Spleen (tissue), 11 donors: Measurements from ENCODE around the gene STON1. TPM values are rescaled to one million over a fixed set of nuclear protein-coding genes. Genes with fewer than 3 reads are reported as not detected.

Experiments
- DNase-seq: peaks from one replicate; pipeline ENCODE4 v3.0.0-alpha.2; 2020
- H3K27ac ChIP-seq, 8 donors: fragments of 200-600 bp; sonication (generic) in 7 of 8; 1 replicate in 4 of 8; 2 replicates in 4 of 8; pipeline versions ENCODE4 v1.5.0 to v1.8.0; 2016 to 2021; ENCODE audit warnings: inconsistent platforms in 4 of 8, mild to moderate bottlenecking in 4 of 8, moderate library complexity in 1 of 8
- H3K27me3 ChIP-seq, 7 donors: fragments of 200-600 bp; sonication (generic) in 6 of 7; replicated peaks in 1 of 7; 1 replicate in 4 of 7; 2 replicates in 3 of 7; pipeline versions ENCODE4 v1.5.0 to v1.8.0; 2016 to 2021; ENCODE audit warnings: inconsistent platforms in 3 of 7, mild to moderate bottlenecking in 1 of 7
- H3K36me3 ChIP-seq, 6 donors: fragments of 200-600 bp; sonication (generic) in 5 of 6; 1 replicate in 4 of 6; 2 replicates in 2 of 6; pipeline versions ENCODE4 v1.5.0 to v1.8.0; 2016 to 2021; ENCODE audit warnings: inconsistent platforms in 2 of 6
- H3K4me1 ChIP-seq, 6 donors: fragments of 200-600 bp; sonication (generic) in 5 of 6; 1 replicate in 3 of 6; 2 replicates in 3 of 6; pipeline versions ENCODE4 v1.5.0 to v1.8.0; 2016 to 2021; ENCODE audit warnings: inconsistent platforms in 3 of 6
- H3K4me3 ChIP-seq, 8 donors: fragments of 200-600 bp; sonication (generic) in 7 of 8; 1 replicate in 4 of 8; 2 replicates in 4 of 8; pipeline versions ENCODE4 v1.5.0 to v1.8.0; 2016 to 2021; ENCODE audit warnings: inconsistent platforms in 4 of 8, mild to moderate bottlenecking in 4 of 8, moderate library complexity in 2 of 8
- H3K9me3 ChIP-seq, 8 donors: fragments of 200-600 bp; sonication (generic) in 7 of 8; 1 replicate in 4 of 8; 2 replicates in 4 of 8; pipeline versions ENCODE4 v1.5.0 to v1.8.0; 2016 to 2021; ENCODE audit warnings: inconsistent platforms in 4 of 8
- POLR2A ChIP-seq, 3 donors: fragments of 450-650 bp; IDR thresholded peaks; one replicate each; pipeline ENCODE4 v1.5.1; 2017; ENCODE audit warnings: antibody characterized with exemption in 3 of 3, mild to moderate bottlenecking in 1 of 3
- POLR2AphosphoS5 ChIP-seq, 3 donors: sonication (generic); formaldehyde crosslinking; IDR thresholded peaks; one replicate each; pipeline ENCODE4 v1.5.1; 2017; ENCODE audit warnings: antibody characterized with exemption in 3 of 3
- WGBS, 5 donors: extraction: QIAGEN DNeasy Blood & Tissue Kit in 3 of 5; methylation state at CpG; one replicate each; pipeline versions ENCODE4 v1.1.5 to v1.1.7; 2013 to 2018; 5-methylcytosine and 5-hydroxymethylcytosine counted together
- intact Hi-C: fragments of 100-400 bp; cut with DNase I; formaldehyde crosslinking; loops from one replicate; pipeline ENCODE4 v1.15.0; 2023; ENCODE audit warnings: low total_unique reads
- polyA plus RNA-seq, 3 donors: library from polyadenylated mRNA; stranded (reverse); fragments of 200-250 nt; gene quantifications; one replicate each; pipeline ENCODE4 v1.2.1, GENCODE V29; 2013
- total RNA-seq, 7 donors: library from RNA; depleted of rRNA in 3 of 7; stranded (reverse); fragments of >200 nt in 3 of 7; fragmentation: NEBNext Ultra II Directional in 4 of 7; extraction: Animal tissue kit (Norgen Biotek cat#: 25700) in 4 of 7; gene quantifications; one replicate each; pipeline versions ENCODE4 v1.1.0 to v1.2.1, GENCODE V29; 2016 to 2021
- TF ChIP-seq, protein P1 (sequence below), 11 experiments: fragments of 200-600 bp in 7 of 11; fragments of 450-650 bp in 4 of 11; sonication (generic) in 4 of 11; IDR thresholded peaks in 8 of 11; conservative IDR thresholded peaks in 3 of 11; 1 replicate in 7 of 11; 2 replicates in 4 of 11; pipeline versions ENCODE4 v1.4.0 to v1.8.0; 2016 to 2021; ENCODE audit warnings: antibody characterized with exemption in 11 of 11, inconsistent platforms in 4 of 11, mild to moderate bottlenecking in 1 of 11
- donor health status: healthy with polysubstance abuse.
- donor health status: DM: no; HTN: no; CAD: no; lungs with moderate emphysema.
- donor health status: DM: no; HTN: no; CAD: no.
- donor health status: Bipolar disorder and iron deficiency.
- donor health status: healthy.
- donor health status: DM: no; HTN: no; CAD: no.
- donor health status: DM: yes; HTN: yes; CAD: no.

The STON1 gene
- total and polyA plus RNA-seq, 10 donors = 2.1 to 31.0 (median 20.4) TPM

DNA sequence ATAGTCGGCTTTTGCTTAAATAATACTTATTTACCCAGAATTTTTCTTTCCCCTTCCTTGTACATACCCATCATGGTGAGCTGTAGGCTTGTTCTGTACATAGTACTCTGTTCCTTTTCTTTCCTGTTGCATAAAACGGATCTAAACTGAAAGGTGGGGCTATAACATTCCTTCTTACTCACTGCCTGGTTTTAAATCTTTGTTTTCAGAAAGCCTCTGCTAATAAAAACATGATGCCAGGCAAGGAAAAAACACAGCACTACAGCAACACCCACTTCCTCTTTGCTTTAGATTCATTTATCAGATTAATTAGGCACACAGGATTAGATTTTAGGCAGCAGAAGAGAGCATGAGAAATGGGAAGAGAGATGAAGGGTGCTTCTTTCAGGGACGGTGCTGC lies 19.6 kb upstream of the STON1 start:
- H3K27me3 ChIP-seq = no peaks in the 10 kb centered on the region
- no peak for DNase-seq
- H3K27ac ChIP-seq = peak overlapping the region in 6 of 8 donors; percentile 25 to 75 (median 64)
- intact Hi-C loops = no loop called here
- 33 to 86% (median 57%) methylated on average over 3 of the region's 3 CpGs for WGBS, 5 donors
- H3K4me1 ChIP-seq = peaks cover 0 to 34% (median 19%) of the 10 kb centered on the region in 6 donors
- no peak overlapping the region for H3K4me3 ChIP-seq
- TF ChIP-seq POLR2A (IDR thresholded peaks at IDR 0.05) (no peak), POLR2AphosphoS5 (IDR thresholded peaks at IDR 0.05) (no peak)
- TF ChIP-seq, protein P1, sequence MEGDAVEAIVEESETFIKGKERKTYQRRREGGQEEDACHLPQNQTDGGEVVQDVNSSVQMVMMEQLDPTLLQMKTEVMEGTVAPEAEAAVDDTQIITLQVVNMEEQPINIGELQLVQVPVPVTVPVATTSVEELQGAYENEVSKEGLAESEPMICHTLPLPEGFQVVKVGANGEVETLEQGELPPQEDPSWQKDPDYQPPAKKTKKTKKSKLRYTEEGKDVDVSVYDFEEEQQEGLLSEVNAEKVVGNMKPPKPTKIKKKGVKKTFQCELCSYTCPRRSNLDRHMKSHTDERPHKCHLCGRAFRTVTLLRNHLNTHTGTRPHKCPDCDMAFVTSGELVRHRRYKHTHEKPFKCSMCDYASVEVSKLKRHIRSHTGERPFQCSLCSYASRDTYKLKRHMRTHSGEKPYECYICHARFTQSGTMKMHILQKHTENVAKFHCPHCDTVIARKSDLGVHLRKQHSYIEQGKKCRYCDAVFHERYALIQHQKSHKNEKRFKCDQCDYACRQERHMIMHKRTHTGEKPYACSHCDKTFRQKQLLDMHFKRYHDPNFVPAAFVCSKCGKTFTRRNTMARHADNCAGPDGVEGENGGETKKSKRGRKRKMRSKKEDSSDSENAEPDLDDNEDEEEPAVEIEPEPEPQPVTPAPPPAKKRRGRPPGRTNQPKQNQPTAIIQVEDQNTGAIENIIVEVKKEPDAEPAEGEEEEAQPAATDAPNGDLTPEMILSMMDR (IDR thresholded peaks at IDR 0.05 in 8 of 11, conservative IDR thresholded peaks at IDR 0.05 in 3 of 11) = no peak
- H3K9me3 ChIP-seq = no peaks in the 10 kb centered on the region
- H3K36me3 ChIP-seq = peaks cover 3 to 100% (median 66%) of the 10 kb centered on the region in 6 donors

DNA sequence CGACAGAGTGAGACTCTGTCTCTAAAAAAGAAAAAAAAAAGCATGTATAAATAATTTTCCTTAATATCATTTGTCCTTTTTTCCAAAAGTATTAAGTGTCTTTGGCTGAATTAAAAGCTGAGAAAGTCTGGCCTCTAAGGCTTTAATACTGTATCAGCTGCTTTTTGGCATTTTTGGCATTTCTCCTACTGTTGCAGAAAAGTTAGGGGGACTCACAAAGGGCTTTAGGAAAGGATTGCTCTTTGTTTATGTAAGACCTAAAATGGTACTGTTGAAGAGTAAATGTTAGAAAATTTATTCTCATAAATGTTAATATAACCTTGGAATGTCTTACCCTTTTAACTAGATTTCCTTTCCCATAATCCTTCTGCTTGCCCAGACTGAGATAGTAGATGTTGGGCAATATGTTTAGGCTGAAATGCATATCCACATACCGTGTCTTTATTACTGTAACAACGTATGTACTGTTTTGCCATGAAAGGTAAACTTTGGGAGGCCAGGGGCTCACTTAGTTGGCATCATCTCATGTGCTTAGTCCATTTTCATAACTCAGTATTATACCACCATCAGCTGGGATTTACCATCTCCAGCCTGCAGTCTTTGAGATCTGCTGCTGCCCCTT lies 18.0 kb upstream of the STON1 start:
- H3K9me3 ChIP-seq = no peaks in the 10 kb centered on the region
- no peaks in the 10 kb centered on the region for H3K27me3 ChIP-seq
- peaks cover 0 to 34% (median 19%) of the 10 kb centered on the region in 6 donors for H3K4me1 ChIP-seq
- no peak overlapping the region for H3K27ac ChIP-seq
- TF ChIP-seq, protein P1 (IDR thresholded peaks at IDR 0.05 in 8 of 11, conservative IDR thresholded peaks at IDR 0.05 in 3 of 11) = no peak
- no peak for TF ChIP-seq POLR2A (IDR thresholded peaks at IDR 0.05)
- TF ChIP-seq POLR2AphosphoS5 (IDR thresholded peaks at IDR 0.05) = no peak
- H3K4me3 ChIP-seq = no peak overlapping the region
- DNase-seq = no peak
- H3K36me3 ChIP-seq = peaks cover 3 to 100% (median 74%) of the 10 kb centered on the region in 6 donors
- 84 to 90% (median 87%) methylated on average over 3 of the region's 3 CpGs for WGBS, 5 donors
- intact Hi-C loops = no loop called here

DNA sequence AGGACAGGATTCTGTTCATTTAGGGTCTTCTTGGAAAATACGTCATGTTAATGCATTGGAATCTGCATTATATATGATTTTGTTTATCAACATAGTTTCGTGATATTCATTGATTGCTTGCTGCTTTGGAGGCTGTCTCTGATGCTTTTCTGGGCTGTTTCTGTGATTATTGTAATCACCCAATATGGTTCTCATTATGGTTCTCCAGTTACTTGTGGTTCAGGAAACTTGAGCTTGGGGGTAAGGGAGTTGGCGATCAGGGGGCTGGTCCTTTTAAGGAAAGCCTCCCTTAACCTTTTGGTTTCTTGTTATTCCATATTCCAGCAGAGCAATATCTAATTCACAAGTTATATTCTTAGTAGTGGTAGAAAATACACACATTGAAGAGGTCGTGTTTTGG lies 17.4 kb upstream of the STON1 start:
- Histone ChIP-seq H3K4me3 (no peak overlapping the region), H3K4me1 (peaks cover 0 to 34% (median 19%) of the 10 kb centered on the region in 6 donors), H3K27me3 (no peaks in the 10 kb centered on the region), H3K36me3 (peaks cover 3 to 100% (median 78%) of the 10 kb centered on the region in 6 donors), H3K27ac (no peak overlapping the region), H3K9me3 (no peaks in the 10 kb centered on the region)
- 93 to 99% (median 96%) methylated on average over 4 of the region's 4 CpGs for WGBS, 5 donors
- intact Hi-C loops = no loop called here
- no peak for DNase-seq
- TF ChIP-seq, protein P1 (IDR thresholded peaks at IDR 0.05 in 8 of 11, conservative IDR thresholded peaks at IDR 0.05 in 3 of 11) = no peak
- TF ChIP-seq POLR2AphosphoS5 (IDR thresholded peaks at IDR 0.05) (no peak), POLR2A (IDR thresholded peaks at IDR 0.05) (no peak)

DNA sequence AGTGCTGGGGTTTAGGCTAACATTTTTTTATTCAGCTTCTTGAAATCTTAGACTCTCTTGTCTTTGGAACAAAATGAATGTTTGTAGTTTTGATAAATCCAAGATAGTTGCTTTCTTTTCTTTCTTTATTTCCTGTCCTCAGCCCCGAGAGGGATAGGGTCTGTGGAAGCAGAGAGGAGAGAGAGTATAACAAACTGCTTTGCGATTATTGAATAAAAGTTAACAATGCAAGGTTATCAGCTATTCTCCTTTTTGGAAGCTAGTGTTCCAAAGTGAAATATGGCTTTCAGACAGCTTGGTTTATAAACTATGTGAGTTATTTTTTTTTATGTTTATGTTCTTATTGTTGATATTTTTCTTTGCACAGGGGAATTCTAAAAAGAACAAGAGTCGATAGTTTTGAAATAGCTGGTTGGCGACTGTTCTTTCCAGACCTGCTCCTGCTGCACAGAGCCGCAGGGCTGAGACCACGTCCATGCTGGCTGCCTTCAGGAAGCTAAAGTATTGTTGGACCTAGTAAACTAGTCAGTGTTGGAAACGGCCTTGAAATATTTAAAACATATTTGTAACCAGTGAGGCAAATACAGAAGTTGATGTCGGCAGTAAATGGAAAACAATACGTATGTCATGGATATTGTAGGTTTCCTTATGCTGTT lies 15.5 kb upstream of the STON1 start:
- Histone ChIP-seq H3K27me3 (no peaks in the 10 kb centered on the region), H3K36me3 (peaks cover 3 to 100% (median 88%) of the 10 kb centered on the region in 6 donors), H3K4me1 (peaks cover 0 to 17% (median 5%) of the 10 kb centered on the region in 6 donors), H3K27ac (no peak overlapping the region), H3K9me3 (no peaks in the 10 kb centered on the region), H3K4me3 (no peak overlapping the region)
- WGBS, 5 donors = 84 to 92% (median 92%) methylated on average over 9 of the region's 9 CpGs
- DNase-seq = no peak
- intact Hi-C loops = no loop called here
- TF ChIP-seq POLR2A (IDR thresholded peaks at IDR 0.05) (no peak), POLR2AphosphoS5 (IDR thresholded peaks at IDR 0.05) (no peak)
- TF ChIP-seq, protein P1 (IDR thresholded peaks at IDR 0.05 in 8 of 11, conservative IDR thresholded peaks at IDR 0.05 in 3 of 11) = no peak
